ENCODE measurements around the gene TXLNG. TPM values are rescaled to one million over a fixed set of nuclear protein-coding genes. Genes with fewer than 3 reads are reported as not detected.

TXLNG gene
- total and polyA plus RNA-seq, 2 donors (not counting 1 experiment from before 2014, with no cell fraction given), result 12.5 to 13.1 TPM

Small RNA genes lying within 50 kb of the gene (small RNA-seq; reads per million reads assigned to genes)
- gene RNU4-6P (ENCODE audit: insufficient read length, low read depth, low replicate concordance) (not detected), gene RNU7-56P (ENCODE audit: insufficient read length, low read depth, low replicate concordance) (not detected), gene RPL12P49 (ENCODE audit: insufficient read length, low read depth, low replicate concordance) (not detected)

Other genes with a start within 250 kb of the TXLNG start
- not detected in 2 replicates for gene S100G, start 136.3 kb upstream of the TXLNG start, total RNA-seq
- not detected in 2 replicates for gene S100G, start 136.3 kb upstream of the TXLNG start, polyA plus RNA-seq
- 11.7 and 13.2 TPM in 2 replicates for gene CTPS2, start 73.8 kb upstream of the TXLNG start, total RNA-seq
- gene CTPS2, start 73.8 kb upstream of the TXLNG start, polyA plus RNA-seq, result 2.5 and 2.8 TPM in 2 replicates
- 18.0 and 18.3 TPM in 2 replicates for gene SYAP1, start 66.9 kb upstream of the TXLNG start, total RNA-seq
- gene SYAP1, start 66.9 kb upstream of the TXLNG start, polyA plus RNA-seq, result 3.5 and 6.7 TPM in 2 replicates
- gene RBBP7, start 83.9 kb downstream of the TXLNG start, total RNA-seq, result 106 and 110 TPM in 2 replicates
- 74.6 and 107 TPM in 2 replicates for gene RBBP7, start 83.9 kb downstream of the TXLNG start, polyA plus RNA-seq
- 4.9 and 9.4 TPM in 2 replicates for gene REPS2, start 160.2 kb downstream of the TXLNG start, total RNA-seq
- gene REPS2, start 160.2 kb downstream of the TXLNG start, polyA plus RNA-seq, result 1.1 and 1.3 TPM in 2 replicates

Data from B cell (primary cell).